GM21529 (cell line): ENCODE results near the gene FGF5.
"Not testable (repeated sequence)": the region's sequence is repeated elsewhere in the genome, so short reads cannot be mapped to it uniquely, and the experiment has no call there.

Source experiments
- ATAC-seq: cut with Tn5 transposase; IDR thresholded peaks from one replicate; pipeline ENCODE4 v1.9.1; 2021; ENCODE audit not compliant: unreplicated experiment

FGF5 gene

GRCh38 chr4:80253510-80253909 is 13.0 kb upstream of the FGF5 start:
- no peak for ATAC-seq

- no peak for ATAC-seq
Measured at GRCh38 chr4:80254114-80254513, 12.3 kb upstream of the FGF5 start.

GRCh38 chr4:80255329-80256095 is 11.0 kb upstream of the FGF5 start:
- no peak for ATAC-seq

- ATAC-seq = no peak
Measured at GRCh38 chr4:80257851-80258250, 8.6 kb upstream of the FGF5 start.

GRCh38 chr4:80259012-80259411 is 7.5 kb upstream of the FGF5 start:
- no peak for ATAC-seq

GRCh38 chr4:80259817-80260216 is 6.6 kb upstream of the FGF5 start:
- no peak for ATAC-seq

- no peak for ATAC-seq
Measured at GRCh38 chr4:80261989-80262600, 4.4 kb upstream of the FGF5 start.

GRCh38 chr4:80263541-80264351 is 2.7 kb upstream of the FGF5 start:
- no peak for ATAC-seq

- ATAC-seq = no peak
Measured at GRCh38 chr4:80264352-80264647, 2.2 kb upstream of the FGF5 start.

- no peak for ATAC-seq
Measured at GRCh38 chr4:80264825-80265224, 1.6 kb upstream of the FGF5 start.

- no peak for ATAC-seq
Measured at GRCh38 chr4:80265571-80266252, 752 bp upstream of the FGF5 start.

GRCh38 chr4:80266902-80267380 is 477 bp downstream of the FGF5 start:
- ATAC-seq = no peak

- ATAC-seq = no peak
Measured at GRCh38 chr4:80268081-80268823, 1.8 kb downstream of the FGF5 start.

GRCh38 chr4:80268936-80269335 is 2.5 kb downstream of the FGF5 start:
- ATAC-seq = no peak

GRCh38 chr4:80270321-80270720 is 3.9 kb downstream of the FGF5 start:
- ATAC-seq = no peak

GRCh38 chr4:80270868-80271267 is 4.4 kb downstream of the FGF5 start:
- ATAC-seq = no peak

- ATAC-seq = no peak
Measured at GRCh38 chr4:80271801-80272200, 5.3 kb downstream of the FGF5 start.

GRCh38 chr4:80276931-80277330 is 10.5 kb downstream of the FGF5 start:
- no peak for ATAC-seq

- no peak for ATAC-seq
Measured at GRCh38 chr4:80279751-80280150, 13.3 kb downstream of the FGF5 start.

- ATAC-seq = no peak
Measured at GRCh38 chr4:80286451-80286850, 20.0 kb downstream of the FGF5 start.

- not testable (repeated sequence) for ATAC-seq
Measured at GRCh38 chr4:80290665-80291064, 24.2 kb downstream of the FGF5 start.
